HepG2 (cell line): ENCODE results near the gene KCTD16. TPM values are rescaled to one million over a fixed set of nuclear protein-coding genes. Genes with fewer than 3 reads are reported as not detected.
A peak's percentile ranks its signal among the peaks of the same experiment; 100 is the strongest.

ENCODE experiments used
- ATAC-seq: fragments of 200-7000 bp; cut with Tn5 transposase; 3 replicates; pipeline ENCODE4 v1.9.1; 2020; ENCODE audit warnings: mild to moderate bottlenecking, moderate library complexity
- BruUV-seq: library from RNA; stranded (reverse); fragments of 400-500 nt; replicated peaks from 2 replicates; lab custom pipeline; 2021; lab: Mats Ljungman, UMichigan
- CTCF ChIA-PET: fragments of 300-600 bp; formaldehyde crosslinking; extraction: SDS; loops from one replicate; lab custom pipeline; 2021; ENCODE audit warnings: low total read pairs, inconsistent platforms, low intra/inter-chr PET ratio; lab: Yijun Ruan, JAX
- POLR2A ChIA-PET: fragments of 350-600 bp; sonication (Branson Sonifier 250); formaldehyde crosslinking; loops from one replicate; lab custom pipeline; 2020; ENCODE audit warnings: antibody characterized with exemption, inconsistent platforms; lab: Yijun Ruan, JAX
- DNase-seq: peaks from one replicate; pipeline ENCODE4 v3.0.0-alpha.2; 2015; ENCODE audit warnings: low spot score
- FAIRE-seq: peaks from 3 replicates; lab custom pipeline; 2011; peaks lifted over from hg19 to GRCh38; lab: Jason Lieb, UNC
- H2AFZ ChIP-seq: one replicate; pipeline ENCODE4 v1.6.1; 2011; ENCODE audit warnings: low read length, inconsistent platforms
- H3K27ac ChIP-seq: fragments of 300-600 bp; 3 replicates; pipeline ENCODE4 v1.8.0; 2011; ENCODE audit warnings: mixed run types, mild to moderate bottlenecking, mixed read lengths, low read length, inconsistent platforms; ENCODE audit not compliant: insufficient read depth; ENCODE audit errors: extremely low read length
- H3K27me3 ChIP-seq, 2 experiments: fragments of 200-600 bp in 1 of 2; 2 replicates in 1 of 2; 3 replicates in 1 of 2; pipeline versions ENCODE4 v1.6.0 to v1.8.0; 2011; ENCODE audit warnings: low read length in 2 of 2, mild to moderate bottlenecking in 2 of 2, moderate library complexity in 2 of 2, inconsistent platforms in 1 of 2; ENCODE audit not compliant: insufficient read depth in 2 of 2, control insufficient read depth in 1 of 2
- H3K36me3 ChIP-seq, 2 experiments: fragments of 200-600 bp in 1 of 2; replicated peaks in 1 of 2; 2 replicates in 1 of 2; 3 replicates in 1 of 2; pipeline versions ENCODE4 v1.5.1 to v1.8.0; 2011; ENCODE audit warnings: low read length in 2 of 2, inconsistent platforms in 1 of 2; ENCODE audit not compliant: insufficient read depth in 2 of 2, control insufficient read depth in 1 of 2
- H3K4me1 ChIP-seq: 2 replicates; pipeline ENCODE4 v1.5.1; 2012; ENCODE audit warnings: low read length, inconsistent platforms; ENCODE audit not compliant: insufficient read depth
- H3K4me2 ChIP-seq: 2 replicates; pipeline ENCODE4 v1.6.0; 2011; ENCODE audit warnings: low read depth, low read length, inconsistent platforms
- H3K4me3 ChIP-seq, 3 experiments: fragments of 200-600 bp in 1 of 3; sonication (generic), shearing (Covaris generic) in 1 of 3; replicated peaks in 1 of 3; 2 replicates each; pipeline ENCODE4 v1.5.1; 2011 to 2016; ENCODE audit warnings: low read length in 3 of 3, inconsistent platforms in 2 of 3, low read depth in 2 of 3, mild to moderate bottlenecking in 2 of 3, control low read depth in 1 of 3, mixed read lengths in 1 of 3; ENCODE audit not compliant: insufficient read depth in 1 of 3
- H3K79me2 ChIP-seq: one replicate; pipeline ENCODE4 v1.6.1; 2011; ENCODE audit warnings: low read length, inconsistent platforms; ENCODE audit not compliant: insufficient read depth
- H3K9ac ChIP-seq: 2 replicates; pipeline ENCODE4 v1.6.0; 2011; ENCODE audit warnings: mild to moderate bottlenecking, low read depth, low read length, inconsistent platforms; ENCODE audit not compliant: insufficient read depth
- H3K9me3 ChIP-seq: 2 replicates; pipeline ENCODE4 v1.5.1; 2012; ENCODE audit warnings: mild to moderate bottlenecking, low read length
- H4K20me1 ChIP-seq: 2 replicates; pipeline ENCODE4 v1.6.0; 2011; ENCODE audit warnings: inconsistent platforms, mild to moderate bottlenecking, low read length, moderate library complexity; ENCODE audit not compliant: insufficient read depth
- BCL6 ChIP-seq: IDR thresholded peaks from 2 replicates; pipeline ENCODE4 v1.6.1; 2016; ENCODE audit warnings: missing genetic modification reagents, missing compliant biosample characterization
- FOSL1 ChIP-seq: sonication (generic); formaldehyde crosslinking; IDR thresholded peaks from 2 replicates; pipeline ENCODE4 v1.9.0; 2021; ENCODE audit warnings: missing genetic modification reagents, borderline replicate concordance
- NFIC ChIP-seq: IDR thresholded peaks from 2 replicates; pipeline ENCODE4 v1.6.1; 2012; ENCODE audit warnings: mild to moderate bottlenecking, low read length, inconsistent platforms
- REPIN1 ChIP-seq: sonication (generic); formaldehyde crosslinking; IDR thresholded peaks from 2 replicates; pipeline ENCODE4 v1.8.0; 2022; ENCODE audit warnings: missing genetic modification reagents, low read depth, mild to moderate bottlenecking, borderline replicate concordance
- SP4 ChIP-seq: sonication (generic); formaldehyde crosslinking; IDR thresholded peaks from 2 replicates; pipeline ENCODE4 v1.8.1; 2023; ENCODE audit warnings: mild to moderate bottlenecking, missing genetic modification reagents
- ZNF143 ChIP-seq: sonication (generic); formaldehyde crosslinking; IDR thresholded peaks from 2 replicates; pipeline ENCODE4 v1.4.0; 2020; ENCODE audit warnings: missing genetic modification reagents
- ZNF350 ChIP-seq: sonication (generic); formaldehyde crosslinking; IDR thresholded peaks from 2 replicates; pipeline ENCODE4 v1.4.0; 2020; ENCODE audit warnings: mild to moderate bottlenecking, low read depth, missing genetic modification reagents, borderline replicate concordance
- WGBS: methylation state at CpG from one replicate; pipeline ENCODE4 v1.1.6; 2017; ENCODE audit warnings: low lambda C conversion rate; 5-methylcytosine and 5-hydroxymethylcytosine counted together
- in situ Hi-C: cut with HindIII; loops from 2 replicates; pipeline ENCODE4 v1.10.0; 2017; ENCODE audit warnings: low pct_unique_long_range_greater_than_20kb; ENCODE audit not compliant: extremely low pct_ligation_motif_present
- intact Hi-C: fragments of 100-400 bp; cut with micrococcal nuclease; formaldehyde crosslinking; loops from one replicate; pipeline ENCODE4 v1.10.0; 2022; ENCODE audit not compliant: unreplicated experiment
- polyA plus RNA-seq, 8 experiments: library from polyadenylated mRNA; depleted of rRNA in 3 of 8; stranded (reverse) in 7 of 8; unstranded in 1 of 8; fragments of >200 nt; fragmentation: Illumina TruSeq in 4 of 8; extraction: Trizol in 4 of 8; gene quantifications; 2 replicates each; pipeline versions ENCODE4 v1.2.1 to v1.2.3, GENCODE V29; 2011 to 2016; ENCODE audit warnings: low read depth in 4 of 8, missing spikeins in 1 of 8, mixed read lengths in 1 of 8; ENCODE audit not compliant: insufficient read depth in 1 of 8
- total RNA-seq, 5 experiments: library from RNA; depleted of rRNA; stranded (reverse); fragments of >200 nt; fragmentation: Illumina TruSeq; extraction: Trizol; gene quantifications; 2 replicates each; pipeline ENCODE4 v1.2.3, GENCODE V29; 2016; ENCODE audit warnings: low read depth in 1 of 5
- TF ChIP-seq, protein P1 (sequence below): IDR thresholded peaks from 2 replicates; pipeline ENCODE4 v1.6.1; 2016

KCTD16 gene
- total and polyA plus RNA-seq, 2 of the 13 experiments (the other 11 are each of a cell fraction or from before 2014, with no cell fraction given), result 0.02 to 0.09 TPM

DNA sequence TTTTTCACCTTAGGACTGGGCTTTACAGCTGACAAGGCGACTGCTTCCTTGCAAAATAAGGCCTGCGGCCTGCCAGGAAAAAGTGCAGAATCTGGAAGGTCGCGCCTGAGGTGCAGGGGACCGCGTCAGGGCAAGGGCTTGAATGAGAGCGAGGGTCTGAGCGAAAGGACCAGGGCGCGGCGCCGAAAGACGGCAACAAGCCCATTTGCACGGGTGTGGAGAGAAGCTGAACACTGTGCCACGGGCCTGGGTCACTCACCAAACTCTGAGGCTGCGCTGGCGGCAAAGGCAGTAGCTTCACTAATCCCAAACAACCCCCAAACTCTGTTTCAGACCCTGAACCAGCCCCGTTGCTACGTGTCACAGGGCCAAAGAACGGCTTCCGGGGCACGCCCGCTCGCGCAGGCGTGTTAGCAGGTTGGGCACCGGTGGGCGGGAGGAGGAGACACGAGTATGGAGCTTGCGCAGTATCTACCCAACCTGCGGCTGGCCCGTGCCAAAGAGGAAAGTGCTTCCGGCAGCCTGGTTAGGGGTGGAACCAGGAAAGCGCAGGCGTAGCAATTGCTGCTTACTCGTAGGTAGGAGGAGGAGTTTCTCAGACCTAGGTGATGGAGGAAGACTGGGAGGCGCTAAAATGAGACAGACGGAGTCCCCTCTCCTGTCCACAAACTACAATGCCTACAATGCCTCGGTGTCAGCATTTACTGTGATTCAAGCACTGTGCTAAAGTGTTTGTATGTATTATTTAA is at the start of gene KCTD16, which contains the start of gene YIPF5 (continued):
- peak; percentile 57; the same call in 1 of the 2 replicates for TF ChIP-seq REPIN1 (CRISPR knock-in tag)
- TF ChIP-seq SP4, result peak; percentile 83
- TF ChIP-seq, protein P1, sequence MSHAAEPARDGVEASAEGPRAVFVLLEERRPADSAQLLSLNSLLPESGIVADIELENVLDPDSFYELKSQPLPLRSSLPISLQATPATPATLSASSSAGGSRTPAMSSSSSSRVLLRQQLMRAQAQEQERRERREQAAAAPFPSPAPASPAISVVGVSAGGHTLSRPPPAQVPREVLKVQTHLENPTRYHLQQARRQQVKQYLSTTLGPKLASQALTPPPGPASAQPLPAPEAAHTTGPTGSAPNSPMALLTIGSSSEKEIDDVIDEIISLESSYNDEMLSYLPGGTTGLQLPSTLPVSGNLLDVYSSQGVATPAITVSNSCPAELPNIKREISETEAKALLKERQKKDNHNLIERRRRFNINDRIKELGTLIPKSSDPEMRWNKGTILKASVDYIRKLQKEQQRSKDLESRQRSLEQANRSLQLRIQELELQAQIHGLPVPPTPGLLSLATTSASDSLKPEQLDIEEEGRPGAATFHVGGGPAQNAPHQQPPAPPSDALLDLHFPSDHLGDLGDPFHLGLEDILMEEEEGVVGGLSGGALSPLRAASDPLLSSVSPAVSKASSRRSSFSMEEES (CRISPR knock-in tag), result no peak

DNA sequence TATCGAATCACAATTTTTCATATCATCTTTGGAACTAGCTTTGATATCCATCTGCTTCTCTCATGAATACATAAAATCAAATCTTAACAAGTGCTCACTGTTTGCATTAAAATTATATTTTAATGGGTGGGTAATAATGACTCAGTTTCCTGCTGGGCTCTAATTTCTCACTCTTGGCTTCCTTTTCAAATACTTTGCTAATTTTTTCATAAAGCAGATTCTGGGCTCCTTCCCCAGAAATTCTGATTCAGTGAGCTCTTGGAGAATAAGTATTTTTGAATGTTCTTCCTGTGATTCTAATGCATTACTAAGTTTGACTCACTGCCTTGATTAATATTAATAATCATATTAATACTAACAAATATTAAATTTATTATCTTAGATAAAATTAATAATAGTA is 49.1 kb upstream of the KCTD16 start:
- no peak for ATAC-seq
- intact Hi-C loops, result no loop called here
- CTCF ChIA-PET, result no interaction called here

More for the DNA sequence above, 49.1 kb upstream of the KCTD16 start:
- Histone ChIP-seq H3K27me3 (no peaks in the 10 kb centered on the region), H3K79me2 (no peaks in the 10 kb centered on the region), H3K9ac (no peak overlapping the region), H3K4me3 (no peak overlapping the region), H3K4me1 (no peaks in the 10 kb centered on the region), H3K36me3 (no peaks in the 10 kb centered on the region), H4K20me1 (no peaks in the 10 kb centered on the region), H3K4me2 (no peak overlapping the region), H3K9me3 (no peaks in the 10 kb centered on the region), H2AFZ (no peak overlapping the region), H3K27ac (no peak overlapping the region)
- in situ Hi-C loops, result no loop called here
- FAIRE-seq, result no peak
- POLR2A ChIA-PET, result no interaction called here
- no TSS peak for BruUV-seq
- no peak for DNase-seq
- WGBS, result 2% methylated on average over 1 of the region's 1 CpG
- TF ChIP-seq ZNF143 (CRISPR knock-in tag) (no peak), ZNF350 (CRISPR knock-in tag) (no peak), BCL6 (CRISPR knock-in tag) (no peak), NFIC (no peak), FOSL1 (CRISPR knock-in tag) (no peak)
